A549 (cell line): ENCODE results near the gene FADS3. TPM values are rescaled to one million over a fixed set of nuclear protein-coding genes. Genes with fewer than 3 reads are reported as not detected.

Experiments
- ATAC-seq, 2 experiments: fragments of 200-7000 bp in 1 of 2; fragments of >200 bp in 1 of 2; cut with Nextera tagmentation in 1 of 2; cut with Tn5 transposase in 1 of 2; 3 replicates each; pipeline versions ENCODE4 v1.8.0 to v1.9.1; 2018 to 2020; ENCODE audit warnings: mild to moderate bottlenecking in 1 of 2, moderate library complexity in 1 of 2
- CTCF ChIA-PET: fragments of 300-600 bp; sonication (Branson Sonifier 250); formaldehyde crosslinking; extraction: SDS; loops from one replicate; lab custom pipeline; 2021; ENCODE audit warnings: antibody characterized with exemption, inconsistent platforms; lab: Yijun Ruan, JAX
- POLR2A ChIA-PET: fragments of 350-600 bp; formaldehyde crosslinking; extraction: SDS; loops from one replicate; lab custom pipeline; 2021; ENCODE audit warnings: antibody characterized with exemption, inconsistent platforms; lab: Yijun Ruan, JAX
- DNase-seq, 2 experiments: peaks; one replicate each; pipeline versions ENCODE4 v3.0.0 to v3.0.0-alpha.2; 2011 to 2016; ENCODE audit warnings: low read depth in 1 of 2, low spot score in 1 of 2
- FAIRE-seq: peaks from 2 replicates; lab custom pipeline; 2011; peaks lifted over from hg19 to GRCh38; lab: Jason Lieb, UNC
- H3K27ac ChIP-seq, 2 experiments: fragments of >200 bp; sonication (Bioruptor Twin); formaldehyde crosslinking; 3 replicates each; pipeline ENCODE4 v1.5.1; 2016 to 2017
- H3K4me1 ChIP-seq: fragments of >200 bp; sonication (Bioruptor Twin); formaldehyde crosslinking; 3 replicates; pipeline ENCODE4 v1.6.1; 2016
- H3K4me2 ChIP-seq: fragments of >200 bp; sonication (Bioruptor Twin); formaldehyde crosslinking; 3 replicates; pipeline ENCODE4 v1.6.1; 2016
- H3K4me3 ChIP-seq: fragments of >200 bp; sonication (Bioruptor Twin); formaldehyde crosslinking; 3 replicates; pipeline ENCODE4 v1.5.1; 2016
- H3K9me3 ChIP-seq: fragments of >200 bp; sonication (Bioruptor Twin); formaldehyde crosslinking; 3 replicates; pipeline ENCODE4 v1.6.1; 2016
- BHLHE40 ChIP-seq: IDR thresholded peaks from 2 replicates; pipeline ENCODE4 v1.6.1; 2012; ENCODE audit warnings: low read depth, low read length, inconsistent platforms
- CEBPB ChIP-seq, 2 experiments: fragments of >200 bp in 1 of 2; sonication (Bioruptor Twin) in 1 of 2; formaldehyde crosslinking in 1 of 2; IDR thresholded peaks; 2 replicates each; pipeline ENCODE4 v1.6.1; 2012 to 2016
- EHMT2 ChIP-seq: fragments of 200-600 bp; sonication (generic); IDR thresholded peaks from 2 replicates; pipeline ENCODE4 v1.6.1; 2016; ENCODE audit warnings: antibody characterized with exemption, low read depth, mild to moderate bottlenecking, moderate library complexity
- ESRRA ChIP-seq: fragments of 150-350 bp; IDR thresholded peaks from 2 replicates; pipeline ENCODE4 v1.6.1; 2014; ENCODE audit warnings: mild to moderate bottlenecking, low read length, borderline replicate concordance
- FOSB ChIP-seq: fragments of 250-450 bp; sonication (Bioruptor Pico); IDR thresholded peaks from 2 replicates; pipeline ENCODE4 v1.5.0; 2020; ENCODE audit warnings: mild to moderate bottlenecking, moderate library complexity
- FOSL2 ChIP-seq, 2 experiments: fragments of 450-650 bp in 1 of 2; fragments of >200 bp in 1 of 2; sonication (Bioruptor Twin) in 1 of 2; formaldehyde crosslinking; IDR thresholded peaks; 2 replicates each; pipeline versions ENCODE4 v1.5.0 to v1.6.1; 2016 to 2020; ENCODE audit warnings: mild to moderate bottlenecking in 1 of 2, moderate library complexity in 1 of 2
- FOXS1 ChIP-seq: fragments of 250-450 bp; sonication (Bioruptor Pico); IDR thresholded peaks from 2 replicates; pipeline ENCODE4 v1.5.0; 2020; ENCODE audit warnings: mild to moderate bottlenecking, moderate library complexity
- HDAC2 ChIP-seq: fragments of 200-600 bp; sonication (generic); IDR thresholded peaks from 2 replicates; pipeline ENCODE4 v1.6.1; 2016
- HEYL ChIP-seq: fragments of 250-450 bp; sonication (Bioruptor Pico); IDR thresholded peaks from 2 replicates; pipeline ENCODE4 v1.8.0; 2021; ENCODE audit warnings: mild to moderate bottlenecking, moderate library complexity
- HOXB5 ChIP-seq: fragments of 250-450 bp; sonication (Bioruptor Pico); IDR thresholded peaks from 2 replicates; pipeline ENCODE4 v1.5.0; 2020; ENCODE audit warnings: mild to moderate bottlenecking, moderate library complexity
- JUN ChIP-seq, 2 experiments: fragments of >200 bp; sonication (Bioruptor Twin); formaldehyde crosslinking; IDR thresholded peaks; 2 replicates in 1 of 2; 3 replicates in 1 of 2; pipeline ENCODE4 v1.6.1; 2016 to 2017
- KDM1A ChIP-seq: fragments of 200-600 bp; sonication (generic); IDR thresholded peaks from 2 replicates; pipeline ENCODE4 v1.6.1; 2016; ENCODE audit warnings: low read depth, mild to moderate bottlenecking
- MYC ChIP-seq: IDR thresholded peaks from 2 replicates; pipeline ENCODE4 v1.6.1; 2012; ENCODE audit warnings: mild to moderate bottlenecking, inconsistent platforms, low read length, improper control_type of control experiment, borderline replicate concordance
- NFE2L2 ChIP-seq: fragments of 150-350 bp; conservative IDR thresholded peaks from 2 replicates; pipeline ENCODE4 v1.6.1; 2014; ENCODE audit warnings: low read length
- NPAS2 ChIP-seq: fragments of 250-450 bp; sonication (Bioruptor Pico); IDR thresholded peaks from 2 replicates; pipeline ENCODE4 v1.8.0; 2022; ENCODE audit warnings: mild to moderate bottlenecking, moderate library complexity, borderline replicate concordance
- RAD21 ChIP-seq, 2 experiments: fragments of >200 bp in 1 of 2; sonication (Bioruptor Twin) in 1 of 2; formaldehyde crosslinking in 1 of 2; IDR thresholded peaks in 1 of 2; conservative IDR thresholded peaks in 1 of 2; 2 replicates in 1 of 2; 3 replicates in 1 of 2; pipeline ENCODE4 v1.6.1; 2012 to 2018; ENCODE audit warnings: inconsistent platforms in 1 of 2
- RARB ChIP-seq: fragments of 250-450 bp; sonication (Bioruptor Pico); IDR thresholded peaks from 2 replicates; pipeline ENCODE4 v1.8.0; 2021; ENCODE audit warnings: mild to moderate bottlenecking, moderate library complexity
- RCOR1 ChIP-seq: fragments of 150-350 bp; IDR thresholded peaks from 2 replicates; pipeline ENCODE4 v1.6.1; 2014; ENCODE audit warnings: antibody characterized with exemption, low read length, low read depth
- SMC3 ChIP-seq: fragments of >200 bp; sonication (Bioruptor Twin); formaldehyde crosslinking; IDR thresholded peaks from 3 replicates; pipeline ENCODE4 v1.6.1; 2018; ENCODE audit warnings: inconsistent platforms
- SREBF2 ChIP-seq: fragments of 450-650 bp; IDR thresholded peaks from 2 replicates; pipeline ENCODE4 v1.6.1; 2014; ENCODE audit warnings: mild to moderate bottlenecking, moderate library complexity
- TP53 ChIP-seq: fragments of 250-450 bp; sonication (Bioruptor Pico); IDR thresholded peaks from 2 replicates; pipeline ENCODE4 v1.5.0; 2021; ENCODE audit warnings: mild to moderate bottlenecking, moderate library complexity
- ZFP36 ChIP-seq: fragments of 450-650 bp; IDR thresholded peaks from 2 replicates; pipeline ENCODE4 v1.6.1; 2014; ENCODE audit warnings: borderline replicate concordance; ENCODE audit not compliant: partially characterized antibody
- ZNF302 ChIP-seq: fragments of 250-450 bp; sonication (Bioruptor Pico); IDR thresholded peaks from 2 replicates; pipeline ENCODE4 v1.9.0; 2021; ENCODE audit warnings: inconsistent platforms, mild to moderate bottlenecking, moderate library complexity
- WGBS: methylation state at CpG from one replicate; pipeline ENCODE4 v1.1.6; 2017; ENCODE audit errors: missing lambda C conversion rate; 5-methylcytosine and 5-hydroxymethylcytosine counted together
- polyA plus RNA-seq, 4 experiments: library from polyadenylated mRNA; depleted of rRNA in 3 of 4; stranded (reverse); fragments of >200 nt; fragmentation: RNase III in 1 of 4; extraction: RNeasy Plus Mini Kit Qiagen cat#74134 plus additional on column Dnase treatment in 1 of 4; gene quantifications; 2 replicates in 3 of 4; 3 replicates in 1 of 4; pipeline ENCODE4 v1.2.3, GENCODE V29; 2011 to 2017
- TF ChIP-seq, protein P1 (sequence below): IDR thresholded peaks from 2 replicates; pipeline ENCODE4 v1.6.1; 2012
- TF ChIP-seq, protein P2 (sequence below): IDR thresholded peaks from 2 replicates; pipeline ENCODE4 v1.6.1; 2012; ENCODE audit warnings: low read depth, borderline replicate concordance
- TF ChIP-seq, protein P3 (sequence below): IDR thresholded peaks from 2 replicates; pipeline ENCODE4 v1.6.1; 2012
- TF ChIP-seq, protein P4 (sequence below): fragments of >200 bp; sonication (Bioruptor Twin); formaldehyde crosslinking; IDR thresholded peaks from 2 replicates; pipeline ENCODE4 v1.6.1; 2016

Gene FADS3
- polyA plus RNA-seq, 2 of the 4 experiments (the other 2 are of a cell fraction), result 17.5 to 36.3 TPM

DNA sequence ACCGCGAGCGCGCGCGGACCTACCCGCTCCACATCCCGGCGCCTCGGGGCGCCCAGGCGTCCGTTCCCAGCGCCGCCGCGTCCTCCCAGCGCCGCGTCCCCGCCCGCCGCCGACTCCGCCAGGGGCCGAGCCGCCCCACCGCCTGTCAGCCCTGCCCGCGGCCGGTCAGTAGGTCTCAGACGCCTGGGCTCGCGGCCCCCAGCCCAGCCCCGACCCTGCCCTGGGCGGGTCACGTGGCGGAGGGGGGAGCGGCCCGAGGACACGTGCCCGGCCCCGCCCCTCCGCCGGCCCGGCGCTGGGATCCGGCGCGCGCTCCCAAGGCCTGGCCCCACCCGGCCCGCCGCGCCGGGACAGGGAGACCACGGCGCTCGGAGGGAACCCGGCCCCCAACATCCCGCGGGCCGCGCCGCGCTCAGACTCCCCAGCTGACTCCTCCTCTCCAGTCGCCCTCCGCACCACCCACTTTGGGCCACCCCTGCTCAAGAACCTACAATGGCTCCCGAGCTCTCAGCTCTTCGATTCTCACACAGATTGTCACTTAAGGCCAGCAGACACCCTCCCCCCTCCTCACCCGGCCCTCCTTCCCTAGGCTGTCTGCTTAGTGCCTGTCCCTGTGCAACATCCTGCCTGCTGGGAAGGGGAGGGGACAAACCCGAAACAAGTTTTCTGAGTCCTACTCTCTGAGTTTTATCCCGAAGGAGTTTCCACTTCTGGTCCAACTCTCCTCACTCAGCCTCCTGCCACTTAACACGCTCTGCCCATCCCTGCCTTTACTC, 26.2 kb upstream of the FADS3 start, which contains the start of gene RAB3IL1:
RAB3IL1 (minus strand) TSS at position 233 of the 776 bp plus-strand sequence; CDS start at position 34, 199 bp downstream.
- FAIRE-seq (no peak), DNase-seq (peak; percentile 30 to 66), ATAC-seq (peak; percentile 64 to 65)
- TF ChIP-seq HOXB5 (CRISPR knock-in tag), result 0 out of 2 replicates have a peak, but pooled peaks have one; percentile 42
- TF ChIP-seq FOSB (CRISPR knock-in tag), result no peak
- no peak for TF ChIP-seq FOSL2 (IDR thresholded peaks at IDR 0.05)
- 0 out of 2 replicates have a peak, but pooled peaks have one; percentile 3 for TF ChIP-seq FOSL2 (CRISPR knock-in tag; IDR thresholded peaks at IDR 0.05)
- no peak for TF ChIP-seq SREBF2
- TF ChIP-seq RCOR1, result no peak
- TF ChIP-seq HEYL (CRISPR knock-in tag), result no peak
- TF ChIP-seq NPAS2 (CRISPR knock-in tag), result peak; percentile 93
- peak; percentile 97 for TF ChIP-seq ZFP36
- 0 out of 2 replicates have a peak, but pooled peaks have one; percentile 22 for TF ChIP-seq HDAC2
- TF ChIP-seq, protein P1, sequence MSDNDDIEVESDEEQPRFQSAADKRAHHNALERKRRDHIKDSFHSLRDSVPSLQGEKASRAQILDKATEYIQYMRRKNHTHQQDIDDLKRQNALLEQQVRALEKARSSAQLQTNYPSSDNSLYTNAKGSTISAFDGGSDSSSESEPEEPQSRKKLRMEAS, result peak; percentile 75
- TF ChIP-seq, protein P2, sequence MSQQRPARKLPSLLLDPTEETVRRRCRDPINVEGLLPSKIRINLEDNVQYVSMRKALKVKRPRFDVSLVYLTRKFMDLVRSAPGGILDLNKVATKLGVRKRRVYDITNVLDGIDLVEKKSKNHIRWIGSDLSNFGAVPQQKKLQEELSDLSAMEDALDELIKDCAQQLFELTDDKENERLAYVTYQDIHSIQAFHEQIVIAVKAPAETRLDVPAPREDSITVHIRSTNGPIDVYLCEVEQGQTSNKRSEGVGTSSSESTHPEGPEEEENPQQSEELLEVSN, result peak; percentile 40; the same call in 1 of the 2 replicates
- TF ChIP-seq, protein P3, sequence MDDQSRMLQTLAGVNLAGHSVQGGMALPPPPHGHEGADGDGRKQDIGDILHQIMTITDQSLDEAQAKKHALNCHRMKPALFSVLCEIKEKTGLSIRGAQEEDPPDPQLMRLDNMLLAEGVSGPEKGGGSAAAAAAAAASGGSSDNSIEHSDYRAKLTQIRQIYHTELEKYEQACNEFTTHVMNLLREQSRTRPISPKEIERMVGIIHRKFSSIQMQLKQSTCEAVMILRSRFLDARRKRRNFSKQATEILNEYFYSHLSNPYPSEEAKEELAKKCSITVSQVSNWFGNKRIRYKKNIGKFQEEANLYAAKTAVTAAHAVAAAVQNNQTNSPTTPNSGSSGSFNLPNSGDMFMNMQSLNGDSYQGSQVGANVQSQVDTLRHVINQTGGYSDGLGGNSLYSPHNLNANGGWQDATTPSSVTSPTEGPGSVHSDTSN, result no peak
- TF ChIP-seq EHMT2, result no peak
- TF ChIP-seq RAD21 (conservative IDR thresholded peaks at IDR 0.05 in 1 of 2, IDR thresholded peaks at IDR 0.05 in 1 of 2), result no peak
- no peak for TF ChIP-seq ESRRA
- TF ChIP-seq CEBPB (IDR thresholded peaks at IDR 0.05), result no peak
- TF ChIP-seq BHLHE40, result peak; percentile 47; the same call in 1 of the 2 replicates
- TF ChIP-seq ZNF302 (CRISPR knock-in tag), result no peak
- no peak for TF ChIP-seq TP53 (CRISPR knock-in tag)
- peak in 1 of 2 experiments; percentile 49; a peak in 1 of 5 replicates for TF ChIP-seq JUN (IDR thresholded peaks at IDR 0.05)
- TF ChIP-seq RARB (CRISPR knock-in tag), result no peak
- no peak for TF ChIP-seq FOXS1 (CRISPR knock-in tag)
- no peak for TF ChIP-seq SMC3
- TF ChIP-seq, protein P4, sequence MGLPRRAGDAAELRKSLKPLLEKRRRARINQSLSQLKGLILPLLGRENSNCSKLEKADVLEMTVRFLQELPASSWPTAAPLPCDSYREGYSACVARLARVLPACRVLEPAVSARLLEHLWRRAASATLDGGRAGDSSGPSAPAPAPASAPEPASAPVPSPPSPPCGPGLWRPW, result no peak
- 0 out of 2 replicates have a peak, but pooled peaks have one; percentile 53 for TF ChIP-seq MYC
- peak; percentile 94; the same call in 1 of the 2 replicates for TF ChIP-seq KDM1A
- TF ChIP-seq NFE2L2, result no peak
- peak within 1 kb of the TSS; percentile 93 for H3K4me2 ChIP-seq
- H3K4me3 ChIP-seq, result peak within 1 kb of the TSS; percentile 63
- 28% methylated on average over 8 of the region's 74 CpGs for WGBS
- POLR2A ChIA-PET, result no interaction called here
- CTCF ChIA-PET, result interaction anchor here (4.0 to 11.5 kb wide), 2 partner anchors 18 to 30 kb away, joined by 21 to 198 read pairs; no protein-coding TSS in a partner anchor
- peaks cover 24% of the 10 kb centered on the region for H3K4me1 ChIP-seq
- H3K9me3 ChIP-seq, result no peaks in the 10 kb centered on the region
- peak within 1 kb of the TSS; percentile 79 to 94 for H3K27ac ChIP-seq
